Measurements from ENCODE around the gene LDHAL6A. TPM values are rescaled to one million over a fixed set of nuclear protein-coding genes. Genes with fewer than 3 reads are reported as not detected.
"Not testable (repeated sequence)": the region's sequence is repeated elsewhere in the genome, so short reads cannot be mapped to it uniquely, and the experiment has no call there.

Gene LDHAL6A
- total RNA-seq = not detected in 2 replicates

DNA sequence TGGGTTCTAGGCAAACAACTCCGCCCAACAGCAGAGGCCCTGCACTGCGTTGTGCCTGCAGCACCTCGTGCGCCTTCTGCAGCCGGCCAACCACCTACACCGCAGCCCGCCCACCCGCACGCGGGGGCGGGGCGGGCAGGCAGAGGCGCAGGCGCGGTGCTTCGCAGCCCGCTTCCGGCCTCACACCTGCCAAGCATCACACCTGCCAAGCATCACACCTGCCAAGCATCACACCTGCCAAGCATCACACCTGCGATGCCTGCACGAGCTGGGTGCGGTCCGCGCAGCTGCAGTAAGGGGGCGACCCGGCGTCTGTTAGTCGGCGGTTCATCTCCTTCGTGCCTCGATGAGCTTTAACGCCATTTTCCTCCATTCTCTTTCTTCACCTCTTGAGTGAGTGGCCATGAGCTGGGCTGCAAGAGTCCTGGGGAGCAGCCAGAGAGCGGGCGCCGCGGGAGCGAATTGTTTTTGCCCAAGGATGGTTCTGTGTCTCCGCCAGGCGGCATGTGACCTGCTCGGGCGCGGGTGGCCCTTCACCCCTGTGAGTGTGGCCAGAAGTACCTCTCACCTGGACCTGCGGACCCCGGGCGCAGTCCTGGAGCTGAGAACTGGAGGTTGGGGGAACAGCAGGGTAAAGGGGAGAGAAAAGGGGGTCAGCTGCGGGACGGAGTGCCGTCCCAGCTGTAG is at the start of gene LDHAL6A:
TSS of gene LDHAL6A (plus strand) at position 171 of the 687 bp plus-strand sequence. CDS start 825 bp downstream, outside the sequence.
- DNase-seq (ENCODE audit: low read depth) (no peak), FAIRE-seq (no peak)
- Histone ChIP-seq H3K36me3 (ENCODE audit: control insufficient read depth, insufficient read depth, low read length) (no peaks in the 10 kb centered on the region), H3K27me3 (ENCODE audit: control insufficient read depth, insufficient read depth, low read length) (no peaks in the 10 kb centered on the region), H3K4me3 (ENCODE audit: low read depth, low read length) (no peak within 1 kb of the TSS)
- TF ChIP-seq, protein P1, sequence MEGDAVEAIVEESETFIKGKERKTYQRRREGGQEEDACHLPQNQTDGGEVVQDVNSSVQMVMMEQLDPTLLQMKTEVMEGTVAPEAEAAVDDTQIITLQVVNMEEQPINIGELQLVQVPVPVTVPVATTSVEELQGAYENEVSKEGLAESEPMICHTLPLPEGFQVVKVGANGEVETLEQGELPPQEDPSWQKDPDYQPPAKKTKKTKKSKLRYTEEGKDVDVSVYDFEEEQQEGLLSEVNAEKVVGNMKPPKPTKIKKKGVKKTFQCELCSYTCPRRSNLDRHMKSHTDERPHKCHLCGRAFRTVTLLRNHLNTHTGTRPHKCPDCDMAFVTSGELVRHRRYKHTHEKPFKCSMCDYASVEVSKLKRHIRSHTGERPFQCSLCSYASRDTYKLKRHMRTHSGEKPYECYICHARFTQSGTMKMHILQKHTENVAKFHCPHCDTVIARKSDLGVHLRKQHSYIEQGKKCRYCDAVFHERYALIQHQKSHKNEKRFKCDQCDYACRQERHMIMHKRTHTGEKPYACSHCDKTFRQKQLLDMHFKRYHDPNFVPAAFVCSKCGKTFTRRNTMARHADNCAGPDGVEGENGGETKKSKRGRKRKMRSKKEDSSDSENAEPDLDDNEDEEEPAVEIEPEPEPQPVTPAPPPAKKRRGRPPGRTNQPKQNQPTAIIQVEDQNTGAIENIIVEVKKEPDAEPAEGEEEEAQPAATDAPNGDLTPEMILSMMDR (IDR thresholded peaks at IDR 0.05; ENCODE audit: insufficient read depth, low read length, severe bottlenecking) = no peak

DNA sequence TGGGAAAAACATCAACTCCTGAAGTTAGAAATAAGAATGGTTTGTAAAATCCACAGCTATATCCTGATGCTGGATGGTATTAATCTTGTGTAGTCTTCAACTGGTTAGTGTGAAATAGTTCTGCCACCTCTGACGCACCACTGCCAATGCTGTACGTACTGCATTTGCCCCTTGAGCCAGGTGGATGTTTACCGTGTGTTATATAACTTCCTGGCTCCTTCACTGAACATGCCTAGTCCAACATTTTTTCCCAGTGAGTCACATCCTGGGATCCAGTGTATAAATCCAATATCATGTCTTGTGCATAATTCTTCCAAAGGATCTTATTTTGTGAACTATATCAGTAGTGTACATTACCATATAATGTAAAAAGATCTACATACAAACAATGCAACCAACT is 48.3 kb upstream of the LDHAL6A start:
- H3K36me3 ChIP-seq (ENCODE audit: control insufficient read depth, insufficient read depth, low read length) = peaks cover 13% of the 10 kb centered on the region
- not testable (repeated sequence) for H3K4me3 ChIP-seq (ENCODE audit: low read depth, low read length); FAIRE-seq; H3K27me3 ChIP-seq (ENCODE audit: control insufficient read depth, insufficient read depth, low read length)
- DNase-seq (ENCODE audit: low read depth) = peak; percentile 80

DNA sequence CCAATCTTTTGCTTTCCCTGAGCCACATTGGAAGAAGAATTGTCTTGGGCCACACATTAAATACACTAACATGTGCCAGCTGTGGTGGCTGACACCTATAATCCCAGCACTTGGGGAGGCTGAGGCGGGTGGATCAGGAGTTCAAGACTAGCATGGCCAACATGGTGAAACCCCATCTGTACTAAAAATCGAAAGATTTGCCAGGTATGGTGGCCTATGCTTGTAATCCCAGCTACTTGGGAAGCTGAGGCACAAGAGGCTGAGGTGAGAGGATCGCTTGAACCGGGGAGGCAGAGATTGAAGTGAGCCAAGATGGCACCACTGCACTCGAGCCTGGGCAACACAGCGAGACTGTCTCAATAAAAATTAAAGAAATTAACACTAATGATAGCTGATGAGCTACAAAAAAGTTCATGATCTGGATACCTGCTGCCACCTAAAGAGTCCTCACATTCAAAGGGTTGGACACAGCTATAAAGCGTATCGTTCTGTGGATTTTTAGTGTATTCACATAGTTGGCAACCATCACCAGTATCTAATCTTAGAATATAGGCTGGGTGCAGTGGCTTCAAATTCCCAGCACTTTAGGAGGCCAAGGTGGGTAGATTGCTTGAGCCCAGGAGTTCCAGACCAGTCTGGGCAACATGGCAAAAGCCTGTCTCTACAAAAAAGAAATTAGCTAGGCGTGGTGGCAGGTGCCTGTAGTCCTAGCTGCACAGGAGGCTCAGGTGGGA is 46.9 kb upstream of the LDHAL6A start:
- DNase-seq (ENCODE audit: low read depth) (peak; percentile 44), FAIRE-seq (no peak)
- Histone ChIP-seq H3K36me3 (ENCODE audit: control insufficient read depth, insufficient read depth, low read length) (peaks cover 10% of the 10 kb centered on the region), H3K27me3 (ENCODE audit: control insufficient read depth, insufficient read depth, low read length) (no peaks in the 10 kb centered on the region), H3K4me3 (ENCODE audit: low read depth, low read length) (no peak overlapping the region)
- TF ChIP-seq, protein P1 (IDR thresholded peaks at IDR 0.05; ENCODE audit: insufficient read depth, low read length, severe bottlenecking) = no peak

DNA sequence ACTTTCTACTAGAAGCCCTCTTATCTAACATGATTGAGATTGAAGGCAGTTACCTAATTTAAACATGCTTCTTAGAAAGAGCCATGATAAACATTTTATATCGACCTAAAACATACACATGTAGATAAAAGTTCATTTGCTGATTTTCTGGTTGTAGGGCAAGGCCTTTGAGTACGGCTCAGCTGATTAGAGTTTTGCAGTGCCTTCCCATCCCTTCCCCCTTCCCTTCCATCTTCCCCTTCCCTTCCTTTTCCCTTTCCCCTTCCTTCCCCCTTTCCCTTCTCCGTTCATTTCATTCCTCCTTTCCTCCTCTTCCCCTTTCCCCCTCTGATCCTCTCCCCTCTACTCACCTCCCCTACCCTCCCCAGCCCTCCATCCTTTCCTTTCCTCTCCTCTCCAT is 39.2 kb upstream of the LDHAL6A start:
- Histone ChIP-seq H3K4me3 (ENCODE audit: low read depth, low read length) (no peak overlapping the region), H3K27me3 (ENCODE audit: control insufficient read depth, insufficient read depth, low read length) (no peaks in the 10 kb centered on the region), H3K36me3 (ENCODE audit: control insufficient read depth, insufficient read depth, low read length) (no peaks in the 10 kb centered on the region)
- FAIRE-seq (no peak), DNase-seq (ENCODE audit: low read depth) (no peak)
- TF ChIP-seq, protein P1 (IDR thresholded peaks at IDR 0.05; ENCODE audit: insufficient read depth, low read length, severe bottlenecking) = no peak

DNA sequence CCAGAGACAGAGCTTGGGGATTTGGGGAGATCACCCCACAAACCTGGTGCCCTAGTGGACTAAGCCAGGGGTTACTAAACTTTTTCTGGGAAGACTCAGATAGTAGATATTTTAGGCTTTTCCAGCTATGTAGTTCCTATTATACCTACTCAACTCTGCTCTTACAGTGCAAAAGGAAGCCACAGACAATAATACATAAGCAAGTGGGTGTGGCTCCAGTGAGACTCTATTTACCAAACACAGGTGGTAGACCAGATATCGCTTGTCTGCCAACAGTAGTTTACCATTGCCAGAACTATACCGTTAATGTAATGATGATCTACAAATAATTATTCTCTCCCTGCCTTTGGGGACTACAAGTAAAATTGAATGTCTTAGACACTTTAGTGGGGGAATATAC is 36.6 kb upstream of the LDHAL6A start:
- Histone ChIP-seq H3K4me3 (ENCODE audit: low read depth, low read length) (no peak overlapping the region), H3K36me3 (ENCODE audit: control insufficient read depth, insufficient read depth, low read length) (no peaks in the 10 kb centered on the region), H3K27me3 (ENCODE audit: control insufficient read depth, insufficient read depth, low read length) (no peaks in the 10 kb centered on the region)
- FAIRE-seq (no peak), DNase-seq (ENCODE audit: low read depth) (no peak)
- TF ChIP-seq, protein P1 (IDR thresholded peaks at IDR 0.05; ENCODE audit: insufficient read depth, low read length, severe bottlenecking) = no peak

DNA sequence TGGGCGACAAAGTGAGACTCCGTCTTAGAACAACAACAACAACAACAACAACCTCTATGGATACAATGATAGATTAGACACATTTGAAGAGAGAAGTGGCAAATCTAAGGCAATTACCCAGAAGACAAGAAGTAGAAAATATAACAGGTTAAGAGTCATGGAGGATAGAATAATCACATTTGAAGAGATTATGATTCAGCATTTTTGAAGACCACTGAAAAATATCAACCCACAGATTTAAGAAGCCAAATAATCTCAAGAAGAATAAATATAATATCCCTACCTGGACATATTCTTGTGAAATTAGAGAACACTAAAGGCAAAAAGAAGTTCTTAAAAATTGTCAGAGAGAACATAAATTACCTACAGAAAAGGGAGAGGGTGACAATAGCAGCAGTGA is 35.6 kb upstream of the LDHAL6A start:
- H3K36me3 ChIP-seq (ENCODE audit: control insufficient read depth, insufficient read depth, low read length) = no peaks in the 10 kb centered on the region
- H3K4me3 ChIP-seq (ENCODE audit: low read depth, low read length) = no peak overlapping the region
- no peaks in the 10 kb centered on the region for H3K27me3 ChIP-seq (ENCODE audit: control insufficient read depth, insufficient read depth, low read length)
- FAIRE-seq (no peak), DNase-seq (ENCODE audit: low read depth) (no peak)
- TF ChIP-seq, protein P1 (IDR thresholded peaks at IDR 0.05; ENCODE audit: insufficient read depth, low read length, severe bottlenecking) = no peak
